HG03103 (cell line): ENCODE data around the gene ID1.
"Not testable (repeated sequence)": the region's sequence is repeated elsewhere in the genome, so short reads cannot be mapped to it uniquely, and the experiment has no call there.

ENCODE experiments used
- ATAC-seq: cut with Tn5 transposase; IDR thresholded peaks from one replicate; pipeline ENCODE4 v1.9.1; 2021; ENCODE audit warnings: low read depth; ENCODE audit not compliant: unreplicated experiment

The ID1 gene

GRCh38 chr20:31572701-31573554 lies 32.2 kb upstream of the ID1 start:
- ATAC-seq, result peak; percentile 85

GRCh38 chr20:31573555-31574321 lies 31.4 kb upstream of the ID1 start:
- peak; percentile 1 for ATAC-seq

GRCh38 chr20:31574986-31575385 lies 30.1 kb upstream of the ID1 start:
- not testable (repeated sequence) for ATAC-seq

GRCh38 chr20:31576751-31577150 lies 28.3 kb upstream of the ID1 start:
- no peak for ATAC-seq

- no peak for ATAC-seq
Observed at GRCh38 chr20:31577194-31577593, 27.9 kb upstream of the ID1 start.

GRCh38 chr20:31578448-31579138 lies 26.5 kb upstream of the ID1 start:
- ATAC-seq, result no peak

- ATAC-seq, result no peak
Observed at GRCh38 chr20:31579245-31579644, 25.8 kb upstream of the ID1 start.

- ATAC-seq, result not testable (repeated sequence)
Observed at GRCh38 chr20:31579941-31580651, 25.0 kb upstream of the ID1 start.

GRCh38 chr20:31580706-31581105 lies 24.4 kb upstream of the ID1 start:
- no peak for ATAC-seq

- ATAC-seq, result no peak
Observed at GRCh38 chr20:31581391-31581790, 23.7 kb upstream of the ID1 start.

GRCh38 chr20:31587545-31588389 lies 17.3 kb upstream of the ID1 start:
- no peak for ATAC-seq

- ATAC-seq, result no peak
Observed at GRCh38 chr20:31590717-31591225, 14.3 kb upstream of the ID1 start.

GRCh38 chr20:31593221-31594001 lies 11.7 kb upstream of the ID1 start:
- no peak for ATAC-seq

- no peak for ATAC-seq
Observed at GRCh38 chr20:31594002-31594557, 11.0 kb upstream of the ID1 start.

GRCh38 chr20:31594558-31595379 lies 10.3 kb upstream of the ID1 start:
- no peak for ATAC-seq

- ATAC-seq, result no peak
Observed at GRCh38 chr20:31595380-31595653, 9.8 kb upstream of the ID1 start.

- ATAC-seq, result no peak
Observed at GRCh38 chr20:31595654-31596411, 9.3 kb upstream of the ID1 start.
